HG03442 (cell line): ENCODE measurements around the gene LMBR1.
"Not testable (repeated sequence)": the region's sequence is repeated elsewhere in the genome, so short reads cannot be mapped to it uniquely, and the experiment has no call there.

Experiments
- ATAC-seq: cut with Tn5 transposase; IDR thresholded peaks from one replicate; pipeline ENCODE4 v1.9.1; 2021; ENCODE audit warnings: mild to moderate bottlenecking, moderate library complexity; ENCODE audit not compliant: unreplicated experiment

LMBR1 gene

DNA sequence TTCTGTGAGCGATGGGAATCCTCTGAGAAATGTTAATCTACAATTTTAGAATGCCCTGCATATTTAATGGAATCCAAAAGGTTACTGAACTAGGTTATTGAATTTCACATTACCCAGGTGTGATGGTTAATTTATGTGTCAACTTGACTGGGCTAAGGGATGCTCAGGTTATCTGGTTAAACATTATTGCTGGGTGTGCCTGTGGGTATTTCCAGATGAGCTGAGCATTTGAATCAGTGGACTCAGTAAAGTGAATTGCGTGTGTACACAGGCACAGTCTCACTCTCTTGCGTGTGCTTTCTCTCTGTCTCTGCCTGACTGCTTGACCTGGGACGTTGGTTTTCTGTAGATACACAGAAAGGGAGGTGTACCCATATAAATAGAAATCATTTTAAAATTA lies 230.7 kb downstream of the LMBR1 start:
- ATAC-seq = no peak

DNA sequence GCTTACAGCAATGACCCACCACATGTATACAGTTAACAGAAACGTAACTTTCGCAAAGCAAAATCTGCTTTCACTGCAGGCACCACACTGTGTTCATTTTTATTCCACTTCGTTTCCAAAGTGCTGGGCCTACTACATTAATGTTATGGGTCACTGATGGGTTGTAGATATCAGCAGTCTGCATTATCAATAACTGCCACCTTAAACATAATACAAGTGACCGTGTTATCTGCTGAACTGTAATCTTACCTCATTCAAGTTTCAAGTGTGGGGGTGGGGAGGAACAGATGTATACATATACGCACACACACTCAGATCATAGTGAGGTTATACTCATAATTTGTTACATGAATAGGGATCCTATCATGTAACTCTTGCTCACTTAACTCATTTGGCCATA lies 231.3 kb downstream of the LMBR1 start:
- no peak for ATAC-seq

DNA sequence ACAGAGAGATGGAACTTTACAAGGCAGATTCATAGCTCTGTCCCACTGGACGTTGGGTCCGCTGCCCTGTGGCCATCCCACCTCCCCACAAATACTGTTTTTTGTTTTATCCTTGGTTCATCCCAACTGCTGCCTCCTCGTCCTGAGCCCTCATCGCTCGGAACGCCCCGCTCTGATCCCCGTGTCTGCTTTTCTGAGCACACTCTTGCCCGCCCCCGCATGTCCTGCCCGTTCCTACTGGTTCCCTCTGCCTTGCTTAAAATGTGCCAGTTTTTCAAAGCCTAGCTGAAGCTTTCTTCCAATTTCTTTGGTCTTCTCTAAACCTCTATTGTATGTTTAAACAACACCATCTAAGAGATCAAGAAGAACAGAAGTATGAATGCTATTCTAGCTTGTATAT lies 233.0 kb downstream of the LMBR1 start:
- no peak for ATAC-seq

DNA sequence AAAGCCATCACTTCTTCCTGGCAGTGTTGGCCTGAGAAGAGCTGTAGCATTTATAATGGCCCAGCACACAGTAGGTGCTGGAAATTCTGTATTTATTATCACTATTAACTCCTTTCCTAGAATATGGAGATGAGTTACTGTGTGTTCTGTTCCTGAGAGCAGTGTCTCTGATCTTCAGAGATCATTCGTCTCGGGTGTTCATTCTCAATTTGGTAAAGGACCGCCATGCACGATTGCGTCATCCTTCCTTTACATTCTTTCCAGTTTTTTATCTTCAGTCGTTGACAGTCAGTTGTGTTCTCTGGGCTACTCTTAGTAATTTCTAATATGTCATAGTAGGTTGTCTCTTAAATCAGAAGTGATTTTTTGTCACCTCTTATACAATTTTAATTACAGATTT lies 233.8 kb downstream of the LMBR1 start:
- no peak for ATAC-seq

DNA sequence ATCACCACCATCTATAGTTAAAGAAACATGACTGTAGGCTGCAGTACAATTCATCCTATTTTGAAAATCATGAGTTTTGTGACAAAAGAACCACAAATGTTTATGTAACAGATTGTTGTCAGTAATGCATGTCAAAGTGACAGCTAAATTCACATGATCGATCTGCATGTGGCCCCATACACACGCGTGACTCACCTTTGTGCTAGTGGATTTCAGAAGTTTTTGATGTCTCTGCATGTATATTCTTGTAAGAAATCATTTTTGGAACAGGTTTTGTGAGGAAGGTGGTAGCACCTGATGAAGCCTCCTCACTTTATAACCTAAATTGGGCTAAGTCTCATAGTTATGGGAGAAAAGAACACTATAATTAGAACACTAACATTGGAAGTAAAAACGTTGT lies 235.3 kb downstream of the LMBR1 start:
- no peak for ATAC-seq

DNA sequence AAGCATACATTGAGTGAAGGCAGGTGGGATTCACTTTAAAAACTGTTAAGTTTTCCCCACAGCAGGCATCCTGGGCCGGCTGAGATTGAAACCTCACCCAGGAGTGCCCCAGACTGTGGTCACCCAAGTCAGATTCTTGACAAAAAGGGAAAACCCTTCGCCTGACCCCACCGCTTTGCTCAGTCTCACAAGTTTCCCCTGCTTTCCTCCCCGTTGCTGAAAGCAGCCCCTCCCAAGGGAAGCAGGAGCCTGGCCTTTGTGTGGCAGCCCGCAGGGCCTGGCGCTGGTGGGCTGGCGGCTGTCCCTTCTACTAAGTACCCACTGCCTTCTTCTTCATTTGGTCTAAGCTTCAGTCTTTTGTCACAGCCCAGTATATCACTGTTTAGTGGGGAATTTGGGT lies 236.4 kb downstream of the LMBR1 start:
- peak; percentile 53 for ATAC-seq

DNA sequence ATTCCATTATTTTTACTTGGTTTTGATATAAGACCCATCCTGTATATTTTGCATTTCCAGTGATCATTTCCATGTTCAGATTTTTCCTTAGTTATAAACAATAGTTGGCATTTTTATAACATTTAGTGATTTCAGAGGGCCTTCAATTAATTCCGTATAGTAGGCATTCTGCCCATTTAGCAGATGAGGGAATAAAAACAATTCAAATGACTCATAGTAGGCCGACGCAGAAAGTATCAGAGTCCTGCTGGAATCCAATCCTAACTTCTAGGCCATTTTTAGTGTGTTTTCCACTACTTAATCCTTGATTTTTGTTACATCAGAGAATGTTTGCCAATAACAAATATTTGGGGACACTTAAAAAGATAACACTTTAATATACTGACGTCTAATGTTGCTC lies 237.0 kb downstream of the LMBR1 start:
- no peak for ATAC-seq

DNA sequence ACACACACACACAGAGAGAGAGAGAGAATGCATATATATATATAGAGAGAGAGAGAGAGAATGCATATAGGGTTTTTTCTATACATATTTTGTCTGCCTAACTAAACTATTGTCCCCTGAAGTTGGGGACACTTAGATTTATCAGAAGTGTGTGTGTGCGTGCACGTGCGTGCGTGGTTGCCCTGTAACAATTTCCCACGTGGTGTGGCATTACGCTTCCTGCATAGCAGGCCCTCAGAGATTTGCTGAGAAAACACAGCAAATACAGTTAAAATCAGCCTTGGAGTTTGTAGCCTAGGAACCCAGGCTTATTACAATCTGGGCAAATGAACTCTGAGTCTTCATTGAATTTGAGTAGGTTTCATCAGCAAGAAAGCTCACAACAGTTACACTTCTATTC lies 237.7 kb downstream of the LMBR1 start:
- ATAC-seq = no peak

DNA sequence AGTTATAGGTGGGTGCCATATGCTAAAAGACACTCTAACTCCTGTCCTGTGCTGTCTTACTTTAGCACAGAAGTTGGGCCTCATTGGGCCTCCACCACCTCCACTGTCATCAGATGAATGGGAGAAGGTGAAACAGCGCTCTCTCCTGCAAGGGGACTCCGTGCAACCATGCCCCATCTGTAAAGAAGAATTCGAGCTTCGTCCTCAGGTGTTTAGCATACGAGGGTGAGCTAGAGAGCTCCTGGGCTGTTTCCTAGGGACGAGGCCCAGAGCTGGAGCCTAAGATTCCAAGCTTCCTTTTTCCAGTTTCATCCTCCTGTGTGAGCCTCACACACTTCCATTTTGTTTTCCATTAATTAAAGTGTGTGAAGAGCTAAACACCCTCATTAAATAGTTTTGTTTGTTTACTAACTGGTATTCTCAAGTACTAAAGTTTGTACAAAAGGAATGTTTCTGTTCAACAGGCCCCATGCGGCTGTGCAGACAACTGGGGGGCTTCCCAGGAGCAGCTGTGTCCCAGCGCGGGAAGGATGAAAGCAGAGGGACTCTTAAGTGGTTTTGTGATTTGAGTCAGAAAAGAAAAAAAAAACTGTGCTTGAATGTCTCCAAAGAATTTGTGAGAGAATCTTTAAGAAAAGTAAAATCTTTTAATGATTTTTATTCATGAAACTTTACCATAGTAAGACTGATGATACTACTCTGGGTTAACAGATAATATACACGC lies 238.3 kb downstream of the LMBR1 start:
- no peak for ATAC-seq

DNA sequence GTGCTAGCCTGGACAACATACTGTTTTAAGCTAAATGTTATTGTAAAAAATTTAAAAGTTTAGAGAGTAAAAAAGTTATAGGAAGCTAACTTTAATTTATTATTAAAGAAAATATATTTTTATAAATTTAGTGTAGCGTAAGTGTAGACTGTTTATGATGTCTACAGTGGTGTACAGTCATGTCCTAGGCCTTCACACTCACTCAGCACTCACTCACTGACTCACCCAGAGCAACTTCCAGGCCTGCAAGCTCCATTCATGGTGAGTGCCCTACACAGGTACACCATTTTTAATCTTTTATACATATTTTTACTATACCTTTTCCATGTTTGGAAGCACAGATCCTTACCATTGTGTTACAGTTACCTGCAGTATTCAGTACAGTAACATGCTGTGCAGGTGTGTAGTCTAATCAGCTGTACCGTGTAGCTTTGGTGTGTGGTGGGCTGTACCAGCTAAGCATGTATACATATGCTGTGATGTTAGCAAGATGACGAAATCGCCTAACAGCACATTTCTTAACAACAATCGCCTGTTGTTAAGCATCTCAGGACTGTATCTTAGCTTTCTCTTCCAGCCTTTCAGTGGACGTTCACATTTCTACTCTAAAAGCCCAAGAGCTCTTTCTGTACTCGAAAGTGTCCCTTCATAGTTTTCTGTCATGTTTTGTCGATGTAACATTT lies 240.0 kb downstream of the LMBR1 start:
- no peak for ATAC-seq

DNA sequence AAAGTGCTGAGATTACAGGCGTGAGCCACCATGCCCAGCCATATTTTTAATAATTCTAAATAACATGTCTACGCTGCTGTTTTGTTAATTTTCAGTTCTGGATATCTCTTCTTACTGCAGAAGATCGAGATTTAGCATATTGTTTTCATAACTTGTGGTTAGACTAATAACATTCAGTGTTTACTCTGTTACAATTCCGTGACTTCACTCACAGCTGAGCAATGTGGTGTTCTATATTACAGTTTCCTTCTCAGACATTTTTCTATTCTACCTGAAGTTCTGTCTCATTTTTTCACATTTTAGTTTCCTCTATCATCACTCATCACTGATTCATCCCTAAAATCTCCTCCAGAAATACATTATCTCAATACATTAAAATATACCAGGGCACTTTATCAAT lies 241.5 kb downstream of the LMBR1 start:
- ATAC-seq = no peak

DNA sequence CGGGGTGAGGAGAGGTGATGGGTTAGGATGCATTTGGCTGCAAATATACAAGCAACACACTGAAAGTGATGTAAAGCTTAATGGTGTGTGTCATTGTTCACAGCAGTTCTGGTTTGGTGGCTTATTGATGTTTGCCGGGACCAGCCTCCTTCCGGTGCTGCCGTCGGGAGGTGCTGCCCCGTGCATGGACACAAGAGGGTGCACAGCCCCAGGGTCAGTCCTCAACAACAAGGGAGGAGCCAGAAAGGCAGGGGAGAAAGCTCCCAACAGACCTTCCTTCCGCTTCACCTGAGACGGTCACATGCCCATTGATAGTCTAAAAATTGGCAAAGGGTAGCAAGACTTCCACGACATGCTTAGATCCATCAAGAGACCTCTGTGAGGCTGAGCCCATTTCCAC lies 242.9 kb downstream of the LMBR1 start:
- ATAC-seq = no peak

DNA sequence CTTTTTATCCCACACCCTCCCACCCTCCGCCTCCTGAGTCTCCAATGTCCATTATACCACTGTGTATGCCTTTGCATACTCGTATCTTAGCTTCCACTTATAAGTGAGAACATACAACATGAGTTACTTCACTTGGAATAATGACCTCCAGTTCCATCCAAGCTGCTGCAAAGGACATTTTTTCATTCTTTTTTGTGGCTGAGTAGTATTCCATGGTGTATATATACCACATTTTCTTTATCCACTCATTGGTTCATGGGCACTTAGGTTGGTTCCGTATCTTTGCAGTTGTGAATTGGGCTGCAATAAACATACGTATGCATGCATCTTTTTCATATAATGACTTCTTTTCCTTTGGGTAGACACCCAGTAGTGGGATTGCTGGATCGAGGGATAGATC lies 245.7 kb downstream of the LMBR1 start:
- ATAC-seq = not testable (repeated sequence)

DNA sequence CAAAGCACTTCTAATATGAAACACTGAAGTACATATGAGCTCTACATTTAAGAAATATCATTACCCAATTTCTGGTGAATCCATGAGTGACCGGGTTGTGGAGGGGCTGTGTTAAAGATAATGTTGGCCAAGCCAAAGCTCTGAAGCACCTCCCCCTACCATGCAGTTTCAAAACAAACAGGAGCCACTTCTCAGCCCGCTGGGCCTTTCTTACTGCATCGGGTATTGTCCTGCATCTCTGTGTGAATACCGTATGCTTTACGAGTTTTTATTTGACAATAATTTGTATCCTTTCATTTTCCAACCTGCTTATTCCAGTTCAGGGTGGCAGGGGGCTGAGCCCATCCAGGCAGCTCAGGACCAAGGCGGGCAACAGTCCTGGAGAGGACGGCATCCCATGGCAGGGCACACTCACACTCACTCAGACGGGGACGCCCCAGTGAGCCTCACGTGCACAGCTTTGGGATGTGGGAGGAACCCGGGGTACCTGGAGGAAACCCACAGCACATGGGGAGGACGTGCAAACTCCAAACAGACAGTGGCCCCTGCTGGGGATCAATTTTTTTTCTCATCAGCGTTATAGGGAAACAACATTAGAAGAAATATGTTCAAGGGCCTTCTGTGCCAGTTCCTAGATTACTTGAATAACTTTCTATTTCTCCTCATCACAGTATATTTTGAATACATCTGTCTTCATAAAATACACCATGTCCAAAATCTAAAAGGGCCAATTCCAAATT lies 250.5 kb downstream of the LMBR1 start:
- no peak for ATAC-seq

DNA sequence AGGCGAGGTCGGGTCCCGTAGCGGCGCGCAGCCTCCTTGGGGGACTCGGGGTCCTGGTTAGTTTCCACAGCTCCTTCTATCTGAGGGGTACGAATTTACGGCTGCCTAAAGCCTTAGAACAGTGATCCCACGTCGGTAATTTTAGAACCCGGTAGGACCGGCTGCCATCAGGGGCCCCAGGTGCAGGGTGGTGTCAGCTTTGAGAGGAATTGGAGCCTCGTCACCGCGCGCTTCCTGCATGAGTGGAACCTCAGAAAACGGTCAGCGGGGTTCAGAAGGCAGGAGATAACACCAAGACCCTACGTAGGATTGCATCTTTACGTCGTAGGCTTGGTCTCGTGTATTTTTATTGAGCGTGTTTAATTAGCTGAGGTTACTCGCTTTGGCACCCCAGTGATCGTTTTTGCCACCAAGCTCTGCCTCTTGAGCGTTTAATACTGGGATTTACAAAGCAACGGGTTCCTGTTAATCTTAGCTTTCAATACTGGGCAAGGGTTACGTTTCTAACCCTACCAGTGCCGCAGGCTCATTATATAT lies 252.0 kb downstream of the LMBR1 start:
- ATAC-seq = peak; percentile 45

DNA sequence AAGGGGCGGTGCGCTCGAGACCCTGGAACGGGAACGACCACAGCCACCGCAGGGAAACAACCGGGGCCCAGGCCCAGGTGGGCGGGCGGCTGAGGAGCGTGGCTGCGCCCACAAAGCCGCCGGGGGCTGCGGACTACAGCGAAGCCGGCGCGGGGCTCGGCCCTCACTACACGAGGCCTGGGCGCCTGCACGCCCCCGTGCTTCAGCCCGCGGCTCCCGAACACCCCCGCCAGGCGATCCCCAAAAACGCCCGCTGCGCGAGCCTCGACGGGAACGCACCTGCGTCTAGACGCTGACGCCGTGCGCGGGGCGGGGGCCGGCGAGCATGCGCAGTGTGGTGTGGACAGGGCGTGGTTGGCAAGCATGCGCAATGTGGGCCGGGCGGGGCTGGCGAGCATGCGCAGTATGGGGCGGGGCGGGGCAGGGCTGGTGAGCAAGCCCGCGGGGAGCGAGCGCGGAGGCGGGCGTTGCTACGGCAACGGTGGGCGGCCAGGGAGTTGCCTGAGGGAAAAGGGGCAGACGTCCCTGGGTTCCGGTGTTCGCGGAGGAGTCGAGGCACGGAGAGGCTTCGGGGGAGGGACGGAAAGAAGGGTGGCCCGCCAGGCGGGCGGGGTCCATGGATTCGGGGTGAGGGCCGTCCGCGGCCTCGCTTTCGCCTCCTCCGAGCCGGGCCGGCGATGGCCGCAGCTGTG lies 252.6 kb downstream of the LMBR1 start, which contains the start of gene RNF32:
Gene RNF32, plus strand, starts transcription at position 518 of the 692 bp plus-strand sequence. CDS start 3,104 bp downstream, outside the sequence.
- ATAC-seq = peak; percentile 83

DNA sequence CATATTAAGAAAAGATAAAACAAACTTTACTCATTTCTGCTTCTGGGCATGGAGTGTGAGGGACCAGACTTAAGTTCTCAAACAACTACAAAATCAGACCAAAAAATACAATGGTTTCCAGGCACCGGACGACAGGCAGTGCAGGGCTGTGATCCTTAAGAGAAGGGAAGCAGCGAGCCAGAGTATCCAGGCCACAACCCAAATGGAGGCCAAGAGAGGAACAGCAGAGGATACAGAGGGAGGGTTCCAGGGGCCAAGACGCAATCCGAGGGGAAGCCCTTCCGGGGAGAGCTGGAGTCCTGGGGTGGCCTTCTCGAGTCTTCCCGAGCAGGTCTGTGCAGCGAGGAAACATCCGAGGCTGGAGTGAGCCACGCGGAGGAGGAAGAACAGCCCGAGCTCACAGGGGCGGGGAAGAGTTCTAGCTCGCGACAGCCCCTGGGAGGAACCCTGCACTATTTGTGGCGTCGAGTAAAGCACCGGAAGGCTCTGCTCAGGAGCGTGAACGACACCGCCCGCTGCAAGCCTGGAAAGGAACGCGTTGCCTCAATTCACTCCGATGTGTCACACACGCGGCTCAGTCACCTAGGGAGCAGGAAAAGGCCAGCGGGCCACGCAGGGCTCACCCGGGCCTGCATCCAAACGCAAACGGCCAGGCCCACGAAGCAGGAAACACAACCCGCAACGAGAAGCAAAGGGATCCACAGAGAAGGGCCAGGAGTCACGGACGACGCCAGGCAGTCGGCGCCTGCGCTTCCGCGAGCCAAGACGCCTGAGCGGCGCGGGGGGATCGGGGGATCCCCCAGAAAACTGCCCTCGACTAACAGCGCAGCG lies 253.3 kb downstream of the LMBR1 start:
- ATAC-seq = no peak

DNA sequence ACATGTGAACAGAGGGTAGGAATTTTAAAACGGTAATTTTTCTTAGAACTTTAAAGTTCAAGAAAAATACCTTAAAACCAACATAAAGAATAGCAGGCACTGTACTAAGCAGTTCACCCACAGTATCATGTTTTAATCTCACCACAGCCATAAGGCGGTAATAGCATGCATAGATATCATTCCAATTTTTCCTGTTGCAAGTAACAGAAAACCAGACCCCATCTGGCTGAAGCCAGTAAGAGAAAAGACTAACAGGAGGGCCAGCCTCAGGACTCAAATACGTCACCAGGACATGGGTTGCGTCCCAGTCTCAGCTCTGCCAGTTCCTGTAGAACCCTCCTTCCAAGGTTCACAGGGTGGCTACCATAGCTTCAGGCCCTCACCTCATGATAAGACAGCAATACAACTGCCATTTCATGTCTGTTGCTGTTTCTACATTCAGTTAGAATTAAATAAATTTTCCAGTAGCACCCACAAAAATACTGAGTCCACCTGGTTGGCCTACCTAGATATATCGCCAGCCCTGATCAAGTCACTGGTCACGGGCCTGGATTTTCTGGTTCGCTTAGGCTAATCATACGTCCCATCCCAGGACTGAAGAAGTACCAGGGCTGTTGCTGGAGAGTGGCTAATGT lies 254.4 kb downstream of the LMBR1 start:
- ATAC-seq = no peak

DNA sequence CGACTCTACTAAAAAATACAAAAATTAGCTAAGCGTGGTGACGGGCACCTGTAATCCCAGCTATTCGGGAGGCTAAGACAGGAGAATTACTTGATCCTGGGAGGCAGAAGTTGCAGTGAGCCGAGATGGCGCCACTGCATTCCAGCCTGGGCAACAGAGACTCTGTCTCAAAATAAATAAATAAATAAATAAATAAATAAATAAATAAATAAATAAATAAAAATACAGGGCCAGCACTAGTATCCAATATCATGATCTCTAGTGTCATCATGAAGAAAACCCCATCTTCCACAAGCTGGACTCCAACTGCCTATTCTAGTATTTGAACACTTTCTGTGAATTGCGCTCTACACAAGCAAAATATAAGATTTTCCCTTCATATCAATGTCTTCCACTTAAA lies 255.9 kb downstream of the LMBR1 start:
- not testable (repeated sequence) for ATAC-seq
